ENCODE results near the gene NEK2. TPM values are rescaled to one million over a fixed set of nuclear protein-coding genes. Genes with fewer than 3 reads are reported as not detected.
"Not testable (repeated sequence)": the region's sequence is repeated elsewhere in the genome, so short reads cannot be mapped to it uniquely, and the experiment has no call there.

NEK2 gene
- total RNA-seq, 1 donor from 2014 or later = 25.7 TPM

DNA sequence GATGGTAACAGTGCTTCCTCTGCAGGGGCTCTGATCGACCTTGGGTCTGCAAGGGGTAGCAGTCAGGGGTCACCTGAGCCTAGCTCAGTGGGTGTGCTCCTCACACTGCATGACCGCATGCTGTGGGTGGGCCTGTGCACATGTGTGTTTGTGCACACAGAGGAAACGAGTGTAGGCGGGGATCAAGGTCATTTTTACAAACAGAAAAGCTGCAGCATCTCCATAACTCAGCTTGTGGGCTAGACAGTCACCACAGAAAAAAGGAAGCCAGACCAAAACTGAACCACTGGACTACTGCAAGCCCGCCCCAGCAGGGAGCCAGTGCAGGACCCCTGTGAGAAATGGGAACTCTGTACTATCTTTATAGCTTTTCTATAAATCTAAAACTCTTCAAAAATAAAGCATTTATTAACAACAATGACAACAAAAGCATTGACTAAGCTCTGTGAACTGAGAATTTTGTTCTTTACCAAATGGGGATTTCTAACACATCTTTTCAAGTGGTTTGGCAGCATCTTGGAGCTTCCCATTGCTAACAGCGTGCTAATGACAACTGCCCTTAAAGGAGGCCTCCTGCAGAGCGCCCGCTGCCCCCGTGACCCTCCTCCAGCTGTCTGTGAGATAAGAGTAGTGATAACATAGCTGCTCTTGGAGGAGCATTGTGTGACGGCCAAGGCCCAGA lies 19.9 kb upstream of the NEK2 start:
- intact Hi-C loops (cut with micrococcal nuclease) = loop anchor here (5.0 kb wide), 3 partner anchors 47 to 672 kb away; no protein-coding TSS in a partner anchor

DNA sequence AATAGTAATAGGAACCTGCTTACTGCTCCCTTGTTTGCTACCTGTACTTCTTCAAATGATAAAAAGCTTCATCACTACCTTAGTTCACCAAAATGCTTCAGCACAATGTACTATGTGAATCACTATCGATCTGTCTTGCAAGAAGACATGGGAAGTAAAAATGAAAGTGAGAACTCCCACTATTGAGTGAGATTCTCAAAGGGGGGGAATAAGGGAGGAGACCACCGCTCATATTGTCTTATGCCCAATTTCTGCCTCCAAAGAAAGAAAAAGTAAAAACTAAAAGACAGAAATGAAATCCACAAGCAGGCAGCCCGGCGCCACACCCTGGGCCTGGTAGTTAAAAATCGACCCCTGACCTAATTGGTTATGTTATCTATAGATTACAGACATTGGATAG lies 18.5 kb upstream of the NEK2 start:
- intact Hi-C loops (cut with micrococcal nuclease) = not testable (repeated sequence)

DNA sequence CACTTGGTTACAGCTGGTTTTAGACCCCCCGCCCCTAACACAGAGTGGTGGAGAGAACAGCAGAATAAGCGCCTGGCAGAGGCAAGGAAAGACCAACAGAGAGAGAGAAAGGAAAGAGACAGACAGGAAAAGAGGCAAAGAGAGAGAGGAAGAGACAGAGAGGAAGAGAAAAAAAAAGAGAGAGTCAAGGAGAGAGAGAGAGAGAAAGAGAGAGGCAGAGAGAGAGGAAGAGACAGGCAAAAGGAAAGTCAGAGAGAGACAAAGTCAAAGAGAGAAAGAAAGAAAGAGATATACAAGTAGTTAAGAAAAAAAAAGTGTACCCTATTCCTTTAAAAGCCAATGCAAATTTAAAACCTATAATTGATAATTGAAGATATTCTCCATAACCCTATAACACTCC lies 13.0 kb upstream of the NEK2 start:
- intact Hi-C loops (cut with micrococcal nuclease) = no loop called here

DNA sequence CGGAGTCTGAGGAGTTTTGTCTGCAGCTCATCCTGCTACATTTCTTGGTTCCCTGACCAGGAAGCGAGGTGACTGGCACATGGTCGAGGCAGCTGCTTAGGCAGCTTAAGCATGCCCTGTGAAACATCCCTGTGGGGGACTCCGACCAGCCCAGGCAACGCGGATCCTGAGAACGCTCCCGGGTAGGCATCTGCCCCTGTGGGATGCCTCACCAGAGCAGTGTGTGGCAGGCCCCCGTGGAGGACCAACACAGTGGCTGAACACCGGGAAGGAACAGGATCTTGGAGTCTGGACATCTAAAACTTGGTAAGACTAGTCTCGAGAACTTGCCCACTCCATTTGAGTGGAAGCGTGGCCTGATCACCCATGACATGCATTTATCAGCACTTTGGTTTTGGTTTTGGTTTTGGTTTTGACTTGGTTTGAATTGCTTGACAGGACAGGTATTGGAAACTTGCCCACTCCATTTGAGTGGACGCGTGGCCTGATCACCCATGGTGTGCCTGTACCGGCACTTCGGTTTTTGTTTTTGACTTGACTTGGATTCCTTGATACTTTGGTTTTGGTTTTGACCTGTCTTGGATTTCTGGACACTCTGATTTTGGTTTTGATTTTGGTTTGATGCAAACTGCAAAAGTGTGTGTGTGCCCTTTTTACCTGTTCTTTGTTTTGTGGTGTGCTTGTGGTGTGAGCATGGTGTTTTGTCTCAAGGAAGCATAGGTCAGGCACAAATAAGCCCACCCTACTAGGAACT lies 12.2 kb upstream of the NEK2 start:
- intact Hi-C loops (cut with micrococcal nuclease) = loop anchor here (1.0 kb wide), 1 partner anchor 11 kb away; no protein-coding TSS in a partner anchor

DNA sequence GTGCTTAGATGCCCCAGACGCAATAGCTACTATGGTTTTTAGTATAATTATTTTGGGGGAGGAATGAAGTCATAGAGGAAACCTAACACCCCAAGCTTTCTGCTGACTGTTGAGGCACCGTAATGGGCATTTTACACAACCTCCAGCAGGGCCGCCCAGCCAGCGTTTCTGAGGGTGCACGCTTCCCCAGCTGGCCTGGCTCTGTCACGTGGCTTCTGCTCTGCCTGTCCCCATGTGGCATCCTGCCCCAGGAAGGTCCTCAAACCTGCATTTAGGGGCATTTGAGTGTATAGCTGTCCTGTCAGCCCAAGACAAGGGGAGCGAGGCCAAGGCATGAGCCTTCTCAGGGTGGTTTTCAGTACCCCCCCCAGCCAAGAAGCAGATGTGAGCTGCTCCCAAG lies 10.4 kb upstream of the NEK2 start:
- intact Hi-C loops (cut with micrococcal nuclease) = no loop called here

DNA sequence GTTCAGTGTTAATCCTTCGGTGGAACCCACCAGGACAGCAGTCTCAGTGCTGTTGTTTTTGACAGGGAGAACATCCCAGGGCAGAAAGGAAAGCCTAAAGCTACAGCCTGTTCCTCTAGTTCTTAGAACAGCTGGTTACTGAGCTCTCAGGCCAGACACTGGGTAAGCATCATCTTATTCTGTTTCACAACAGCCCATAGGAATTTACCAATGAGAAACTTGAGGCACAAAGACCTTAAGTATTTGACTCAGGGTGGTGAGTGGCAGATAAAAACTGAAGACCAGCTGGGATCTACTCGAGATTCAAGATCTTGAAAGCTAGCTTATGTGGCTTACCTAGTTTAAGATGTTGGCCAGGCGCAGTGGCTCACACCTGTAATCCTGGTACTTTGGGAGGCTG lies 9.4 kb upstream of the NEK2 start:
- intact Hi-C loops (cut with micrococcal nuclease) = loop anchor here (5.0 kb wide), 1 partner anchor 1173 kb away; the partner anchor contains the start of gene FLVCR1

DNA sequence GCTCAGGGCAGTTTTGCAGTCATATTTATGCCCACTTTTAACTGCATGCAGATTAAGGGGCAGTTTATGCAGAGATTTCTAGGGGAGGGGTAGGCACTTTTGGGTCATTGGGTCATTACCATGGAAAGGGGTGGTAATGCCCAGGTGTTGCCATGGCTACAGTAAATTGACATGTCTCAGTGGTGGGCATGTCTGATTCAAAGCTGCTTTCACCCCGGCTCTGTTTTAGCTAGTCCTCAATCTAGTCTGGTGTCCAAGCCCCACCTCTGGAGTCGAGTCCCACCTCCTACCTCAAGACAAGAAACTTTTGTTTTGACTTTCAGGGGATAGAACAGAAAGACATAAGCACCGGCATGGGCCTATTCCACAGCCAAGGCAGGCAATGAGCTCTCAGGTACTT lies 8.9 kb upstream of the NEK2 start:
- intact Hi-C loops (cut with micrococcal nuclease) = loop anchor here (5.0 kb wide), 1 partner anchor 1173 kb away; the partner anchor contains the start of gene FLVCR1

DNA sequence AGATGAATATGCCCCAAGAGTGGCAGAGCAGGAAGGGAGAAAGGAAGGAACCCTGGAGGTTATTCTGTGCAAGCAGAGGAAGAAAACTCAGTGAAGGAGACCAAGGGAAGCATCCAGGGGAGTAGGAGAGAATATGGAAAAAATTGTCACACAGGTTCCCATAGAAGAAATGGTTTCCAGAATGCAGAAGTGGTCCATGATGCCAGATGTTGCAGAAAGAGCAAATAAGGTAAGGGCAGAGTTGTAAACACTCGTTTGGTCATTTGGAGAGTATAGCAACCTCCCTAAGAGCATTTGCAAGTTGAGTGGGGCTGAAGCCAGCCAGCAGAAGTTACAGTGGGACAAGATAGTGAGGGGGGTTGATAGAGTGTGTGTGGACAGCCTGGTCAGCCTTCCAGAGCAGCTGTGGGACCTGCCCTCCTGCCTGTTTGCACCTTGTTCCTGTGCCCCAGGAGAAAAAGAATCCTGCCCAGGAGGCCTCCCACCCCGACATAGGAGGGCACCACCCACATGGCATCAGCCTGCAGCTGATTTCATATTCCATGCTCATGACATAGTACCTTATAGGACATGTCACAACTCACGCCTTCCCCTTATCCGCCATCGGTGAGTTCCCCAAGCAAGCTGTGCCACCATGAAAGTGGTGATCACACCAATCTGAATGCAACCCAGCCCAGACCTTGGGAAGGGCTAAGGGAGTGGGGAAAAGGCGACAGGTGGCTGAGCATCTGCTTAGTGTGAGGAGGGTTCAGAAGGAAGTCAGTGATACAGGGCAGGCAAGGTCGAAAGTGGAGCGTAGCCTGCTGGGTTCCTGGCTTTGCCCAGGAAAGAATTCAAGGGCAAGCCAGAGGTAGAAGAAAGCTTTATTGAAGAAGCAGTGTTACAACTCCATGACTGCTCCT lies 8.2 kb upstream of the NEK2 start:
- intact Hi-C loops (cut with micrococcal nuclease) = loop anchor here (2.0 to 5.0 kb wide), 2 partner anchors 207 to 1174 kb away; partner anchors contain the start of gene FLVCR1

DNA sequence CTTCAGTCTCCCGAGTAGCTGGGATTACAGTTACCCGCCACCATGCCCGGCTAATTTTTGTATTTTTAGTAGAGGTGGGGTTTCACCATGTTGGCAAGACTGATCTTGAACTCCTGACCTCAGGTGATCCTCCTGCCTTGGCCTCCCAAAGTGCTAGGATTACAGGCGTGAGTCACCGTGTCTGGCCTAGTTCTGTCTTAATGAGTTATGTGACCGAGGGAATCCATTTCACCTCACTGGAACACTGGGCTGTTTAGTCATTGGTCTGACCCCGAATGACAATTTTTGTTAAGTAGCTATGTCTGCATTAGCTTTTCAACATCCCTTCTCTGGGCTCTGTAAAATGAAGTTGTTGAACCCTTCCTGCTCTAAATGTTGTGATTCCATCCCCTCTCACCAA lies 6.8 kb upstream of the NEK2 start:
- intact Hi-C loops (cut with micrococcal nuclease) = loop anchor here (2.0 to 5.0 kb wide), 2 partner anchors 209 to 1175 kb away; partner anchors contain the start of gene FLVCR1

DNA sequence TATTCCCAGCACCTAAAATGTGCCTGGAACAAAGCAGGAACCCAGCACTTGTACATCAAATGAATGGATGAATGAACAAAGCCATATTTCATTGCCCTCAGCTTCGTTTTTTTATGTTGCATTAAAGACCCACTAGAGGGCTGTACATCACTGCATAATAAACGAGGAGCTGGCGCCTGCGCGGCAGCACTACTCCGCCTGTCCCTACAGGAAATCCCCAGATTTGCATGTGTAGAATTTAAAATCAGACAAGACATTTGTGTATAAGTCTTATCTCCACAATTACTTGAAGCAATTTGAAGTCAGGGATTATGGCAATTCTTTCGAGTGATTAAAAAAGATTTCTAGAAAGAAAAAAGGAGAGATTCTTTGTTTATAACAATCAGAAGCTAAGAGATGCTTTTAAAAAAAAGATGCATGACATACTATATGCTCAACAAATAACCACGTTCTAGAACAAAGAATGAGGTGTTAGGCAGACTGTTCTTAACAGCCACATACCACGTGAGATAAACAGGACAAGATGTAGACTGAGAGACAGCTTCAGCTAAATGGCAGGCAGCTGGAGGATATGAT lies 5.4 kb upstream of the NEK2 start:
- intact Hi-C loops (cut with micrococcal nuclease) = loop anchor here (1.0 to 5.0 kb wide), 16 partner anchors 17 to 1314 kb away; partner anchors contain the start of genes DTL, FLVCR1, INTS7 and LPGAT1

DNA sequence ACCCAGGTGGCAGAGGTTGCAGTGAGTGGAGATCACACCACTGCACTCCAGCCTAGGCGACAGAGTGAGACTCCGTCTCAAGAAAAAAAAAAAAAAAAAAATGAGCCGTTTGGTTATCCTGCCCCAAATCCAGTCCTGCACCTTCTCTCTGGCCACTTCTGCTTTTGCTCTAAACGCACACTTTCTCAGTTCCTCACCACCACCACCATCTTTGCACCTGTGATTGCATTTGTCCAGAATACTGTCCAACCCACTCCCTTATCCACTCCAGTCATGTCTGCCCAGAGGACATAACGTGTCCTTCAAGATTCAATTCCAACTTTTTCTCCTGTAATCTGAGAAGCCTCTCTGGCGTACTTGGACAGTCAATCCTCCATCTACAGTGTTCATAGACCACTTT lies 2.2 kb upstream of the NEK2 start:
- intact Hi-C loops (cut with micrococcal nuclease) = loop anchor here (5.0 kb wide), 1 partner anchor 930 kb away; the partner anchor contains the start of gene ATF3

DNA sequence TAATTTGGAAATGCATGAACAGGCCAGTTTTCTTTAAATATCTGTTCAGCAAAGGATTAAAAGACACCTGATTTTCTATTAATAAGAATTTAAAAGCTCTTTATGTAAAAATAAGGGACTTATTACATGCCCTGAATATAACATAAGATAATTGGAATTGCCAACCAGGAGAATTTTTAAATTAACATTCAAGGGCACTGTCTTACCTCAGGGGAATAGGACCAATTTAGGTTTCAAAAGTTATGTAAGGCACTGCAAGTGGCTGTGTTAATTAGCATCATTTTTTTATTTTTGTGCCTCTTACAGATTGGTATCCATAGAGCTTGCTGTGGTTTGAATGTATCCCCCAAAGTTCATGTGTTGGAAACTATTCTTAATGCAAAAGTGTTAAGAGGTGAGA lies 1.3 kb upstream of the NEK2 start:
- intact Hi-C loops (cut with micrococcal nuclease) = loop anchor here (5.0 kb wide), 1 partner anchor 931 kb away; the partner anchor contains the start of gene ATF3

DNA sequence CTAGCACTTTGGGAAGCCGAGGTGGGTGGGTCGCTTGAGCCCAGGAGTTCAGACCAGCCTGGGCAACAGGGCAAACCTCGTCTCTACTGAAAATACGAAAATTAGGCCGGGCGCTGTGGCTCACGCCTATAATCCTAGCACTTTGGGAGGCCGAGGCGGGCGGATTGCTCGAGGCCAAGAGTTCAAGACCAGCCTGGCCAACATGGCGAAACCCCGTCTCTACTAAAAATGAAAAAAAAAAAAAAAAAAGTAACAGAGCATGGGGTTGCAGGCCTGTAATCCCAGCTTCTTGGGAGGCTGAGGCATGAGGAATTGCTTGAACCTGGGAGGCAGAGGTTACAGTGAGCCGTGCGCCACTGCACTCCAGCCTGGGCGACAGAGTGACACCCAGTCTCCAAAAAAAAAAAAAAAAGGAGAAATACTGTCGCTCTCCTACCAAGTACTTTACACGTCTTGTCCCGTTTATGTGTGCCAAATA lies 724 bp upstream of the NEK2 start:
- intact Hi-C loops (cut with micrococcal nuclease) = loop anchor here (5.0 kb wide), 1 partner anchor 931 kb away; the partner anchor contains the start of gene ATF3

DNA sequence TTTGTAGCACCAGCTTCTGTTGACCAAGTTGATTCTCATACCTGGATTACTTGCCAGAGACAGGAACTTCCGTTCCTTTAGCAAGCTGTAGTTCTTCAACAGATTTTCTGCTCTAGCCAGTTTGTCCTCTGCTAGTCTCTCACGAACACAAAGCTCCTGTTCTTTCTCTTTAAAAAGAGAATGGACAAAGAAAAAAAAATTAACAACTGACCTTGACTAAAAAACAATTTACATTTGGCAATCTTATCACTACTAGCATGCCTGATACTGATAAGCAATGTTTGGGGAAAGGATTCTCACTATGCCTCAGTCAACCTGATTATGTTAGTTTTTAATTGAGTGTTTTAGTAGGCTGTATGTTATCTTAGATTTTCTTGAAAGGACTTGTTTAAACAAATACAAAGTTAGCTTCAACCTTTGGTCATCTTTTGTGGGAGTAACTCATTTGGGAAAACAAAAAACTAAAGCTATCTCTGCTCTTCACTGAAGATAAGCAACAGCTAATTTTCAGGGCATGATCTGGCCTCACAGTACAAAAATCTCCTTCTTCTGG lies 8.3 kb downstream of the NEK2 start:
- intact Hi-C loops (cut with micrococcal nuclease) = no loop called here

DNA sequence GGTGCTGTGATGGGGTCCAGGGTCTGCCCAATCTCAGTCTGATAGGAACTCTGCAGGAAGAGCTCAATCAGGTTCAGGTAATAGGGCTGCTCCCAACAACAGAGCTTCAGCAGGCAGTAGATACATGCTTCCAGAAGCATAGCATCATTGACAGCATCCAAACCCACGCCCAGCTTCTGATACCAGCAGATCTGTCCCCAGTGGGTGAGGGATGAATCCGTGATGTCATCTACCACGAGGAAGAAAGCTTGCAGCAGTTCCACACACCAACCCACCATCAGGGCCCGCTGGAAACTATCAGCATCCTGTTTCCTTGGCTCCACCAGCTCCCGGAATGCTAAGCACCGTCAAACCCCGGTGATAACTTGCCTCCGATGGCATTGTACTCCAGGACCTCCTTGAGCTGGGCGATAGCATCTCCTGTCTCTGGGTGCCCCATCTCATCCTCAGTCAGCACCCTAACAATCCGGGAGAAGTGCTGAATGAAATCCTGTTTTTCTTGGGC lies 14.7 kb downstream of the NEK2 start:
- intact Hi-C loops (cut with micrococcal nuclease) = no loop called here

DNA sequence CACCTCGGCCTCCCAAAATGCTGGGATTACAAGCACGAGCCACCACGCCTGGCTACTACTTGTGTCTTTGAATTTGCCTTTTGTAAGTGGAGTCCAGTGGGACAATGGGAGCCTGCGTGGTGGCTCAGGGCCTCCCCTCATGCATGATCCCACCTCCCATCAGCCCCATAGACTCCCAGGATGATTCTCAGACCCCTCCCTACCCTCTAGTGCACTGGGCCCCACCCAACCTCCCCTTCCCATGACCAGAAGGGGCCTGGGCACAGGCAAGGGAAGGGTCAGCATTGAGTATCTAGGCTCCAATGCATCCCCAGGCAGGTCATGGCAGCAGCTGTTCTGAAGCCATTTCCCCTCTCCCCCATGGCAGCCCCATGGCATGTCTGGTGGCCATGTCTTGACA lies 18.7 kb downstream of the NEK2 start:
- intact Hi-C loops (cut with micrococcal nuclease) = no loop called here

DNA sequence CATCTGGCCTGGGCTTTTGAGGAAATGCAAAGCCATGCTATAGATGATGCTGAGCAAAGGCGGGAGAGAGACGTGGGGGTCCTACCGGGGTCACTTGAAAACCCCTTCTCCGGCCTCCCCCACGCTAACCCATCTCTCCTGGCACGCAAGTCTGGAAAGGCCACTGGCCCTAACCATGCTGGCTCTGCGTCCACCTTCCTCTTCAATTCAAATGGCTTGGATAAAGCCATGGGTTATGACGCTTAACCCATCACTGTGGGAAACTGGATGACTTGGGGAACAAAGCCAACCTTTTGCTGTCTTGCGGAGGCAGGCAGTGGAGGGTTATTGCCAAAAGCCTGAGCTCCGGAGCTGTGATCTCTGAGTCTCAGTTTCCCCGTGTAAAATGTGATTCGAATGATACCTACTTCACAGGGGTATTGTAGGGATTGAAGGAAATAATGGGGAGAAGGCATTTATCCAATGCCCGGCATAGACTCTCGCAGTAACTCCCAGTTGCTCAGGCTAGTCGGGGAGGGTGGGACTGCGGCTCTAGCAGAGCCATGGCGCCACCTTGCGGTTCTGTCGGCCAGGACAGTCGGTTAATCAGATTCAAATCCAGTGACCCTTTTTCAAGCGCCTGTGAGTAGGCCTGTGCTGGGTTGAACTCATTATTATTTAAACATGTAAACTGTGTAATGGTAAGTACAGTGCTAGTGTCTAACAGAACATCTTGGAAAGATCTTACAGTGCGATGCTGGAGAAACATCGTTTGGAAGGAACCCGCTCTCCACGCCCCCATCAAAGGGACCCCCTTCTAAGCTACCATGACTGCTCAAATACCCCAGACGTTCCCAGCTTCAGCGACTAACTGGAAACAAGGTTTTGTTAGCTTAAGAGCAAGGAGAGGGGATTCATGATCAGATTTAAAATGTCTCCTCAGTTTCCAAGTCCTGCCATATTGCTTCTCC lies 20.3 kb downstream of the NEK2 start:
- intact Hi-C loops (cut with micrococcal nuclease) = loop anchor here (1.0 kb wide), 6 partner anchors 78 to 1248 kb away; no protein-coding TSS in a partner anchor

DNA sequence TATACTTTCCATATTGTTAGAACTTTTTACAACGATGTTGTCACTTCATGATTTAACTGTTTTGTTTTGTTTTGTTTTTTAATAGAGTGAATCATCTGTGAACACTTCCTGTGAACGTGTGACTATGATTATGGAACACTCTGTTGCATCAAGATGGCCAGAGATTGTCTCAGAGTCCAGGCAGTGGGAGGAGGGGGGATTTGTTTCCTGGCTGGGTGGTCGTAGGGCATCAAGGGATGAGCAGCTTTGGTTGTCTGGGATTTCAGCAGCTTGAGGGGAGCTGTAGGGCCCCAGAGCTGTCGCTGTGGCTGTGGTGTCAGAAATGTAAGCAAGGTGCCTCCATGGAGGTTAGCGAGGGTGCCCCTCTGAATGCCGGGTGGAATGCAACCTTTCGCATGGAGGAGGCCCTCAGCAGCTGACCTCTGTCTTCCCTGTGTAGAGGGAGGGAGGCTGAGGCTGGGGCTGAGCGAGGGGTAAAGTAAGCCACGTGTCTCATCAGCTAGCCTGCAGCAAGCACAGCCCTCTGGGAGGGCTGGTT lies 21.4 kb downstream of the NEK2 start:
- intact Hi-C loops (cut with micrococcal nuclease) = no loop called here

DNA sequence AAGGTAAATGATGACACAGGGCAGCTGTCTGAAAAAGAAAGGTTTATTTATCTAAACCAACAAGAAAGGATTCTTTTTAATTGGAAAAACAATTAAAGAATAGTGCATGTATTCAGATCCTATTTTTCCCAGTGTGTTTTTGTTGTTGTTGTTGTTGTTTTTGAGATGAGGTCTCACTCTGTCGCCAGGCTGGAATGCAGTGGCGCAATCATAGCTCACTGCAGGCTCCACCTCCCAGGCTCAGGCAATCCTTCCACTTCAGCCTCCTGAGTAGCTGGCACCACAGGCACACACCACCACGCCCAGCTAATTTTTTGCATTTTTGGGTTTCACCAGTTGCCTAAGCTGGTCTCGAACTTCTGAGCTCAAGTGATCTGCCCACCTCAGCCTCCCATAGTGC lies 22.1 kb downstream of the NEK2 start:
- intact Hi-C loops (cut with micrococcal nuclease) = no loop called here
